DMS53 treated with DMSO at 0.1 percent for 48 hours (cell line): ENCODE data around the gene SHISAL1.

Experiments used
- DNase-seq: peaks from one replicate; lab custom pipeline; 2025; ENCODE audit not compliant: unreplicated experiment; lab: John Stamatoyannopoulos, UW

SHISAL1 gene

GRCh38 chr22:44312766-44313165 is at the start of gene SHISAL1:
SHISAL1 (minus strand) TSS chr22:44312951; CDS start chr22:44300945, 12,006 bp downstream.
- DNase-seq, result no peak

- no peak for DNase-seq
Measured at GRCh38 chr22:44361391-44362126, 48.8 kb upstream of the SHISAL1 start.

GRCh38 chr22:44360668-44361381 is 48.1 kb upstream of the SHISAL1 start:
- no peak for DNase-seq

- no peak for DNase-seq
Measured at GRCh38 chr22:44360306-44360667, 47.5 kb upstream of the SHISAL1 start.

GRCh38 chr22:44359496-44360110 is 46.9 kb upstream of the SHISAL1 start:
- DNase-seq, result no peak

- no peak for DNase-seq
Measured at GRCh38 chr22:44358709-44359440, 46.1 kb upstream of the SHISAL1 start.

GRCh38 chr22:44357966-44358465 is 45.3 kb upstream of the SHISAL1 start:
- no peak for DNase-seq

- DNase-seq, result no peak
Measured at GRCh38 chr22:44357296-44357965, 44.7 kb upstream of the SHISAL1 start.

- no peak for DNase-seq
Measured at GRCh38 chr22:44355716-44356070, 42.9 kb upstream of the SHISAL1 start.

GRCh38 chr22:44354288-44354687 is 41.5 kb upstream of the SHISAL1 start:
- no peak for DNase-seq

- DNase-seq, result no peak
Measured at GRCh38 chr22:44353041-44353440, 40.3 kb upstream of the SHISAL1 start.

- DNase-seq, result no peak
Measured at GRCh38 chr22:44352378-44353035, 39.8 kb upstream of the SHISAL1 start.

- DNase-seq, result no peak
Measured at GRCh38 chr22:44351685-44352377, 39.1 kb upstream of the SHISAL1 start.

- no peak for DNase-seq
Measured at GRCh38 chr22:44351037-44351436, 38.3 kb upstream of the SHISAL1 start.

GRCh38 chr22:44349594-44349993 is 36.8 kb upstream of the SHISAL1 start:
- DNase-seq, result no peak

GRCh38 chr22:44348971-44349560 is 36.3 kb upstream of the SHISAL1 start:
- no peak for DNase-seq

GRCh38 chr22:44347549-44347948 is 34.8 kb upstream of the SHISAL1 start:
- DNase-seq, result no peak

GRCh38 chr22:44347080-44347479 is 34.3 kb upstream of the SHISAL1 start:
- no peak for DNase-seq

GRCh38 chr22:44345872-44346271 is 33.1 kb upstream of the SHISAL1 start:
- no peak for DNase-seq
